ENCODE data around the gene GNAT1. TPM values are rescaled to one million over a fixed set of nuclear protein-coding genes. Genes with fewer than 3 reads are reported as not detected.

Gene GNAT1
- total RNA-seq, 3 donors from 2014 or later, result not detected

DNA sequence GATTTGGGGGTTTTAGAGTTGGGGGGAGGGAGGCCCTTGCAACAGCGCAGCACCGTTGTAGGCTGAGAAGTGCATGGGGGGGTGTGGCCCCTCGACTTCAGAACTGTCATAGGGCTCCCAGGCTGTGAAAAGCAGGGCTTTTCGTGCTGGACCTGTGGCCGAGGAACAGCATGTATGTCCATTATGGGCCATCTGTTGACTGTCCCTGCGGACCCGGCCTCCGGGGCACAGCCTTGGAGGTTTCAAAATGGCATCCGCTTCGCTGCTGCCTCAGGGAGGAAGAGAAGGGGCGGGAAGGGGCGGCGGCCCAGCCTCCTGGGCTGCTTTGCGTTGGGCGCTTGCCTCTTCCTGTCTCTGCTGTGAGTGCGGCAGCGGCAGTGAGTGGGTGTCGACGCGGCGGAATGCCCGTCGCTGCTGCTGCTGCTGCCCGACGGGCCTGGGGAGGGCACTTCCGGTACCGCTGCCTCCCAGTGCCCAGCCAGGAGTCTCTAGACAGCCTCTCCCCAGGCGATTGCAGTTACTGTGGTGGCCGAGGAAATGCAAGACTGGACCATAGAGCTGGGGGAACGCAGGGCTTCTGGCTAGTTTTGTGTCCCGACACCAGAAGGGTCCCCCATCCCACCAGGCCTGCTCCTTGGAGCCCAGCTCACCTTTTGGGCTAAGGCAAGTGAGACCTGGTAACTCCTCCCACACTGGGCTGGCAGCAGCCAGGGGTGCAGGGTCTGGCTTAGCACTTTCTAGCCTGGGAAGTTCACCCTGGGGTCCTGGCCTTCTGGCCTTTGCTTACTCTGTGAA is 46.5 kb downstream of the GNAT1 start:
- H3K4me1 ChIP-seq, result peaks cover 24 to 25% of the 10 kb centered on the region in 2 donors
- TF ChIP-seq, protein P1, sequence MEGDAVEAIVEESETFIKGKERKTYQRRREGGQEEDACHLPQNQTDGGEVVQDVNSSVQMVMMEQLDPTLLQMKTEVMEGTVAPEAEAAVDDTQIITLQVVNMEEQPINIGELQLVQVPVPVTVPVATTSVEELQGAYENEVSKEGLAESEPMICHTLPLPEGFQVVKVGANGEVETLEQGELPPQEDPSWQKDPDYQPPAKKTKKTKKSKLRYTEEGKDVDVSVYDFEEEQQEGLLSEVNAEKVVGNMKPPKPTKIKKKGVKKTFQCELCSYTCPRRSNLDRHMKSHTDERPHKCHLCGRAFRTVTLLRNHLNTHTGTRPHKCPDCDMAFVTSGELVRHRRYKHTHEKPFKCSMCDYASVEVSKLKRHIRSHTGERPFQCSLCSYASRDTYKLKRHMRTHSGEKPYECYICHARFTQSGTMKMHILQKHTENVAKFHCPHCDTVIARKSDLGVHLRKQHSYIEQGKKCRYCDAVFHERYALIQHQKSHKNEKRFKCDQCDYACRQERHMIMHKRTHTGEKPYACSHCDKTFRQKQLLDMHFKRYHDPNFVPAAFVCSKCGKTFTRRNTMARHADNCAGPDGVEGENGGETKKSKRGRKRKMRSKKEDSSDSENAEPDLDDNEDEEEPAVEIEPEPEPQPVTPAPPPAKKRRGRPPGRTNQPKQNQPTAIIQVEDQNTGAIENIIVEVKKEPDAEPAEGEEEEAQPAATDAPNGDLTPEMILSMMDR (IDR thresholded peaks at IDR 0.05), result no peak
- TF ChIP-seq POLR2AphosphoS5 (IDR thresholded peaks at IDR 0.05), result peak in 2 of 3 donors; percentile 56 to 66
- peak; percentile 2 for TF ChIP-seq POLR2A (IDR thresholded peaks at IDR 0.05)
- H3K4me3 ChIP-seq, result peak overlapping the region; percentile 77 to 87 (median 87)
- no peaks in the 10 kb centered on the region for H3K36me3 ChIP-seq
- H3K27ac ChIP-seq, result peak overlapping the region; percentile 91
- DNase-seq (ENCODE audit: low spot score in 2 of 2), result peak; percentile 70 to 80
- no peaks in the 10 kb centered on the region for H3K27me3 ChIP-seq
- H3K9me3 ChIP-seq, result no peaks in the 10 kb centered on the region
- intact Hi-C loops (cut with DNase I; ENCODE audit: low total_unique reads), result no loop called here

DNA sequence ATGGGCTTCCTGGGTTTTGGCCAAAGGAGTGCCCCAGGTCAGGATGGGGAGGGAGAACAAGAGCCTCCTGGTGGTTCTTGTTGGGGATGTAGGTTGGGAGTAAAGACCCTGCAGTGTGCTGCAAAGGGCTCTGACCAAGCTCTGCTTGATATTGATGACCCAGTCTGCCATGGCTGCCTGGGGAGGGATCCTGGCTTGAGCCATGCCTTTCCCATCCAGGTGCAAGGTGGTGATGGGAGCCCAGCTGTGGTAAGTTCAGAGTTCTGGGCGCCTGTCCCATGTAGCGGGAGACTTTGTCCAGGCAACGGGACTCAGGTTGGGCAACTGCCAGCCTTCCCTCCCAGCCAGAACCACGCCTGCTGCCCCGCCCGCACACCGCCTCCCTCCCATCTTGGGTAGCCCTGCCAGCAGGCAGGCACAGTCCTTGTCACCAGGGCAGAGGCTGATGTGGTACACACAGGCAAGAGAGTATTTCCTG is 47.2 kb downstream of the GNAT1 start:
- Histone ChIP-seq H3K4me3 (peak overlapping the region; percentile 77 to 87 (median 87)), H3K9me3 (no peaks in the 10 kb centered on the region), H3K27me3 (no peaks in the 10 kb centered on the region), H3K36me3 (no peaks in the 10 kb centered on the region), H3K4me1 (peaks cover 28 to 30% of the 10 kb centered on the region in 2 donors), H3K27ac (peak overlapping the region; percentile 91)
- TF ChIP-seq POLR2A (IDR thresholded peaks at IDR 0.05) (no peak), POLR2AphosphoS5 (IDR thresholded peaks at IDR 0.05) (peak in 2 of 3 donors; percentile 31 to 49)
- peak; percentile 90 for DNase-seq (ENCODE audit: low spot score in 2 of 2)
- intact Hi-C loops (cut with DNase I; ENCODE audit: low total_unique reads), result no loop called here

DNA sequence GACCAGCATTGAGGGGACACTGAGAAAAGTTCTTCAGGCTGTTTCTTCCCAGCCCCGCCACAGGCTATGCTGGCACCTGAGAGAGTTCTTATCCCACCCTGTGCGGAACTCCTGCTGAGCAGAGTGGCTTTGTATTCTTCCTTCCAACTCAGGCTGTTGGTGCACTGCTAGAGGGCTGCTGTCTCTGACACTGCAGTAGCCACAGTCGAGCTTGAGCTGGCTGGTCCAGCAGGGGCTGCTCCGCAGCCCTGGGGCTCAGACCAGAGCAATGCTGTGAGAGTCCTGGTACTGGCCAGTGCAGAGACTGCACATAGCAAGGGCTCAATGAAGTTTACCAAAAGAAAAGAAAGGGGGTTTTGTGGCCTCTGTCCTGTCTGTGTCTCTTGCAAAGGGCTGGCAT is 48.2 kb downstream of the GNAT1 start:
- Histone ChIP-seq H3K36me3 (no peaks in the 10 kb centered on the region), H3K9me3 (no peaks in the 10 kb centered on the region), H3K4me3 (no peak overlapping the region), H3K27ac (peak overlapping the region; percentile 91), H3K4me1 (peaks cover 30 to 32% of the 10 kb centered on the region in 2 donors), H3K27me3 (no peaks in the 10 kb centered on the region)
- TF ChIP-seq POLR2A (IDR thresholded peaks at IDR 0.05), result no peak
- no peak for TF ChIP-seq POLR2AphosphoS5 (IDR thresholded peaks at IDR 0.05)
- TF ChIP-seq, protein P1 (IDR thresholded peaks at IDR 0.05), result no peak
- intact Hi-C loops (cut with DNase I; ENCODE audit: low total_unique reads), result no loop called here
- DNase-seq (ENCODE audit: low spot score in 2 of 2), result no peak

DNA sequence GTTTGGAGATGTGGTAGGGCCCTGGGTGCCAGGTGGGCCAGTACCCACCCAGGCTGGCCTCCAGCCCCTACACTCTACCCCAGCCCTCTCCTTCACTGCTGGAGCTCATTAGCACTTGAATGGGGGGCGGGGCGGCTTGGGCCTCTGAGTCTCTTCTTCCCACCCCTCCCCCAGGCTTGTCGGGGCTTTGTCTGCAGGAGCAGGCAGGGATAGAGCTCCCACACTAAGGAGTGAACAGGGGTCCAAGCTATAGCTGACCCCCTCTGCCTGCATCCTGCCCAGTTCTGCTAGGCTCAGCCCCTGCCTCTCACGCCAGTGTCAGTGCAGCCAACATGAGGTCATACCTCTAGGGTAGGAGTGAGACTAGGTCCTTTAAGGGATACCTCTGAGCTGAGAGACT is 49.8 kb downstream of the GNAT1 start:
- Histone ChIP-seq H3K36me3 (no peaks in the 10 kb centered on the region), H3K27ac (peak overlapping the region; percentile 91 to 93), H3K4me3 (peak overlapping the region in 1 of 3 donors; percentile 11), H3K4me1 (peaks cover 30 to 46% of the 10 kb centered on the region in 2 donors), H3K9me3 (no peaks in the 10 kb centered on the region), H3K27me3 (no peaks in the 10 kb centered on the region)
- no peak for DNase-seq (ENCODE audit: low spot score in 2 of 2)
- intact Hi-C loops (cut with DNase I; ENCODE audit: low total_unique reads), result no loop called here
- TF ChIP-seq, protein P1 (IDR thresholded peaks at IDR 0.05), result no peak
- TF ChIP-seq POLR2A (IDR thresholded peaks at IDR 0.05) (no peak), POLR2AphosphoS5 (IDR thresholded peaks at IDR 0.05) (no peak)

DNA sequence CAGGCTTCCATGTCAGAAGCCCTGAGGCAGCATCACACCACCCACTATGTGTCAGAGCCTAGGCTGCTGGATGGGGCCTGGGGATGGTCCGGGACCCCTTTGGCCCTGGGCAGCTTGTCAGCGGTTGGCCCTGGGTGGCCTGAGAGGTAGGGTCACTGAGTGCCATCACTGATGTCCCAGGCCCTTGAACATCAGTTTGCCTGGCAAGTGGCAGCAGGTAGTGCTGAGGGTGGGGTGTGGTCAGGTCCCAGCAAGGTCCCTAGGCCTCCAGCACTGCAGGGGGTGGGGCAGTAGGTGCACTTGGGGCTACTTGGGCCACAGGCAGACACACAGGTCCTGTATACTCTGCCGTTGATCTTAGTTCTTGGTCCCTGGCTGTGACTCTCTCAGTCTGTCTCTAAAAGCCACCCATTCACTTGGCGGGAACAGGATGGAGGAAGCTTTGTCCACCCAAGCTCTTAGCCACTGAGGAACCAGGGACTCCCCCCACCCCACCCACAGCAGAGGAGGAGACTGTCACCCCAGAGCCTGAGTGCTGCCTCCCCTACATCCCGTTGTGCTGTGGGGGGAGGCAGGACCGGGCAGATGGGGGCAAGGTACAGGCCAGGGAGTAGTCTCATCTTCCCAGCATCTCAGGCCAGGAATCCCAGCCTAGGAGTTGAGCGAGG is 50.4 kb downstream of the GNAT1 start:
- H3K4me3 ChIP-seq, result peak overlapping the region in 1 of 3 donors; percentile 11
- DNase-seq (ENCODE audit: low spot score in 2 of 2), result no peak
- H3K4me1 ChIP-seq, result peaks cover 33 to 51% of the 10 kb centered on the region in 2 donors
- H3K27me3 ChIP-seq, result no peaks in the 10 kb centered on the region
- intact Hi-C loops (cut with DNase I; ENCODE audit: low total_unique reads), result no loop called here
- no peaks in the 10 kb centered on the region for H3K36me3 ChIP-seq
- TF ChIP-seq POLR2A (IDR thresholded peaks at IDR 0.05) (no peak), POLR2AphosphoS5 (IDR thresholded peaks at IDR 0.05) (no peak)
- TF ChIP-seq, protein P1 (IDR thresholded peaks at IDR 0.05), result no peak
- peak overlapping the region; percentile 78 to 93 for H3K27ac ChIP-seq
- no peaks in the 10 kb centered on the region for H3K9me3 ChIP-seq

All from breast epithelium (tissue), 4 donors.